DND-41 (cell line): Measurements from ENCODE around the gene CNNM2.

Source experiments
- CTCF ChIP-seq: IDR thresholded peaks from 2 replicates; pipeline ENCODE4 v1.5.1; 2012; ENCODE audit warnings: borderline replicate concordance, low read length, moderate library complexity, mild to moderate bottlenecking; ENCODE audit not compliant: poor library complexity, severe bottlenecking; ENCODE audit errors: extremely low read depth
- EZH2 ChIP-seq: IDR thresholded peaks from 3 replicates; pipeline ENCODE4 v1.6.1; 2012; ENCODE audit warnings: borderline replicate concordance, low read depth, mild to moderate bottlenecking, moderate library complexity, low read length, inconsistent platforms; ENCODE audit not compliant: severe bottlenecking

GRCh38 chr10:103042908-103043307 is 124.8 kb downstream of the CNNM2 start:
- TF ChIP-seq CTCF (peak; percentile 45), EZH2 (no peak)
